HG03460 (cell line): ENCODE results near the gene ILDR1.
A peak's percentile ranks its signal among the peaks of the same experiment; 100 is the strongest.

Source experiments
- ATAC-seq: cut with Tn5 transposase; IDR thresholded peaks from one replicate; pipeline ENCODE4 v1.9.1; 2021; ENCODE audit not compliant: unreplicated experiment

ILDR1 gene

GRCh38 chr3:121995161-121996137 lies 26.6 kb downstream of the ILDR1 start:
- ATAC-seq, result peak; percentile 30

- no peak for ATAC-seq
Observed at GRCh38 chr3:121994551-121994950, 27.5 kb downstream of the ILDR1 start.

GRCh38 chr3:121992601-121993560 lies 29.2 kb downstream of the ILDR1 start:
- peak; percentile 55 for ATAC-seq

- no peak for ATAC-seq
Observed at GRCh38 chr3:121989943-121990342, 32.1 kb downstream of the ILDR1 start.

GRCh38 chr3:121988146-121988545 lies 33.9 kb downstream of the ILDR1 start:
- ATAC-seq, result no peak

GRCh38 chr3:121985846-121986245 lies 36.2 kb downstream of the ILDR1 start:
- no peak for ATAC-seq

- no peak for ATAC-seq
Observed at GRCh38 chr3:121981473-121981872, 40.6 kb downstream of the ILDR1 start.

GRCh38 chr3:121980450-121980796 lies 41.6 kb downstream of the ILDR1 start:
- ATAC-seq, result no peak

- no peak for ATAC-seq
Observed at GRCh38 chr3:121979734-121980449, 42.2 kb downstream of the ILDR1 start.

GRCh38 chr3:121979246-121979645 lies 42.8 kb downstream of the ILDR1 start:
- ATAC-seq, result no peak

- ATAC-seq, result no peak
Observed at GRCh38 chr3:121976727-121977126, 45.3 kb downstream of the ILDR1 start.

GRCh38 chr3:121975702-121976302 lies 46.2 kb downstream of the ILDR1 start:
- no peak for ATAC-seq

- ATAC-seq, result no peak
Observed at GRCh38 chr3:121974601-121975111, 47.4 kb downstream of the ILDR1 start.

- ATAC-seq, result no peak
Observed at GRCh38 chr3:121970047-121970446, 52.0 kb downstream of the ILDR1 start.

GRCh38 chr3:121969631-121970030 lies 52.4 kb downstream of the ILDR1 start:
- ATAC-seq, result no peak

- no peak for ATAC-seq
Observed at GRCh38 chr3:121963608-121964007, 58.4 kb downstream of the ILDR1 start.

- no peak for ATAC-seq
Observed at GRCh38 chr3:121962443-121962842, 59.6 kb downstream of the ILDR1 start.

- ATAC-seq, result no peak
Observed at GRCh38 chr3:121961283-121961682, 60.8 kb downstream of the ILDR1 start.

GRCh38 chr3:121958801-121959200 lies 63.2 kb downstream of the ILDR1 start:
- no peak for ATAC-seq

GRCh38 chr3:121957674-121958415 lies 64.2 kb downstream of the ILDR1 start:
- peak; percentile 79 for ATAC-seq
